GM23338 (cell line): ENCODE data around the gene KCNK1. TPM values are rescaled to one million over a fixed set of nuclear protein-coding genes. Genes with fewer than 3 reads are reported as not detected.

Experiments used
- ATAC-seq: fragments of 200-7000 bp; cut with Tn5 transposase; 3 replicates; pipeline ENCODE4 v1.9.1; 2020
- DNase-seq: peaks from one replicate; pipeline ENCODE4 v3.0.0-alpha.2; 2015; ENCODE audit warnings: low spot score
- H2AFZ ChIP-seq: fragments of 200-600 bp; sonication (generic); 2 replicates; pipeline ENCODE4 v1.8.0; 2016; ENCODE audit warnings: antibody characterized with exemption, mild to moderate bottlenecking, moderate library complexity
- H3F3A ChIP-seq: fragments of 200-600 bp; sonication (generic); replicated peaks from 2 replicates; pipeline ENCODE4 v1.8.0; 2017; ENCODE audit warnings: antibody characterized with exemption, mixed run types, low read depth
- H3K27ac ChIP-seq: fragments of 200-600 bp; sonication (generic); 2 replicates; pipeline ENCODE4 v1.6.1; 2016; ENCODE audit warnings: low read depth
- H3K27me3 ChIP-seq: fragments of 200-600 bp; sonication (generic); 2 replicates; pipeline ENCODE4 v1.8.0; 2016; ENCODE audit warnings: mild to moderate bottlenecking, mixed run types, moderate library complexity; ENCODE audit not compliant: insufficient read depth
- H3K36me3 ChIP-seq: fragments of 200-600 bp; sonication (generic); 2 replicates; pipeline ENCODE4 v1.8.0; 2016; ENCODE audit warnings: mild to moderate bottlenecking; ENCODE audit not compliant: insufficient read depth
- H3K4me1 ChIP-seq: fragments of 200-600 bp; sonication (generic); 2 replicates; pipeline ENCODE4 v1.8.0; 2016; ENCODE audit warnings: mild to moderate bottlenecking, moderate library complexity; ENCODE audit not compliant: insufficient read depth
- H3K4me2 ChIP-seq: fragments of 200-600 bp; sonication (generic); 2 replicates; pipeline ENCODE4 v1.7.1; 2017; ENCODE audit warnings: mixed run types
- H3K4me3 ChIP-seq: fragments of 200-600 bp; sonication (generic); 2 replicates; pipeline ENCODE4 v1.6.1; 2016; ENCODE audit warnings: mixed run types
- H3K79me2 ChIP-seq: fragments of 200-600 bp; sonication (generic); replicated peaks from 2 replicates; pipeline ENCODE4 v1.8.0; 2017; ENCODE audit warnings: mild to moderate bottlenecking; ENCODE audit not compliant: insufficient read depth
- H3K9me2 ChIP-seq: fragments of 200-600 bp; sonication (generic); 2 replicates; pipeline ENCODE4 v1.8.0; 2017; ENCODE audit not compliant: insufficient read depth
- H4K20me1 ChIP-seq: fragments of 200-600 bp; sonication (generic); replicated peaks from 2 replicates; pipeline ENCODE4 v1.8.0; 2017; ENCODE audit warnings: mild to moderate bottlenecking; ENCODE audit not compliant: insufficient read depth
- H3K27ac Mint-ChIP-seq: 2 replicates; pipeline ENCODE4 v1.8.0; 2020; ENCODE audit warnings: inconsistent platforms, mild to moderate bottlenecking, moderate library complexity, mixed read lengths
- H3K27me3 Mint-ChIP-seq: 3 replicates; pipeline ENCODE4 v1.8.0; 2022; ENCODE audit warnings: low read depth, mild to moderate bottlenecking, moderate library complexity, mixed read lengths, inconsistent platforms; ENCODE audit not compliant: insufficient read depth, poor library complexity
- H3K36me3 Mint-ChIP-seq: 3 replicates; pipeline ENCODE4 v1.8.0; 2021; ENCODE audit warnings: low read depth, mild to moderate bottlenecking, inconsistent platforms, moderate library complexity, mixed read lengths
- H3K4me1 Mint-ChIP-seq: 3 replicates; pipeline ENCODE4 v1.8.0; 2020; ENCODE audit warnings: mild to moderate bottlenecking, inconsistent platforms, mixed read lengths
- H3K4me3 Mint-ChIP-seq: 3 replicates; pipeline ENCODE4 v1.8.0; 2021; ENCODE audit warnings: moderate library complexity, mild to moderate bottlenecking, inconsistent platforms, mixed read lengths
- H3K9me3 Mint-ChIP-seq: 3 replicates; pipeline ENCODE4 v1.8.0; 2020; ENCODE audit warnings: moderate library complexity, mild to moderate bottlenecking, inconsistent platforms, mixed read lengths
- CREB1 ChIP-seq: fragments of 250-450 bp; sonication (Bioruptor Pico); IDR thresholded peaks from 2 replicates; pipeline ENCODE4 v1.5.0; 2020; ENCODE audit warnings: low read depth, mild to moderate bottlenecking, moderate library complexity
- CTCF ChIP-seq, 2 experiments: fragments of 200-600 bp in 1 of 2; sonication (generic) in 1 of 2; conservative IDR thresholded peaks; 2 replicates each; pipeline versions ENCODE4 v1.5.1 to v1.6.1; 2016 to 2017; ENCODE audit warnings: antibody characterized with exemption in 2 of 2, low read depth in 2 of 2, mild to moderate bottlenecking in 2 of 2, moderate library complexity in 1 of 2
- EZH2 ChIP-seq: fragments of 200-600 bp; sonication (generic); IDR thresholded peaks from one replicate; pipeline ENCODE4 v1.8.0; 2017; ENCODE audit warnings: antibody characterized with exemption, mild to moderate bottlenecking, low read depth; ENCODE audit not compliant: unreplicated experiment
- EZH2phosphoT487 ChIP-seq: fragments of 200-600 bp; sonication (generic); IDR thresholded peaks from one replicate; pipeline ENCODE4 v1.8.1; 2018; ENCODE audit warnings: antibody characterized with exemption; ENCODE audit not compliant: unreplicated experiment
- JUNB ChIP-seq: IDR thresholded peaks from one replicate; pipeline ENCODE4 v1.6.1; 2016; ENCODE audit warnings: antibody characterized with exemption; ENCODE audit not compliant: unreplicated experiment
- NANOG ChIP-seq: IDR thresholded peaks from 2 replicates; pipeline ENCODE4 v1.6.1; 2016; ENCODE audit warnings: antibody characterized with exemption, borderline replicate concordance
- POLR2AphosphoS5 ChIP-seq: IDR thresholded peaks from 2 replicates; pipeline ENCODE4 v1.6.1; 2016; ENCODE audit warnings: antibody characterized with exemption, low read depth
- STAT1 ChIP-seq: IDR thresholded peaks from one replicate; pipeline ENCODE4 v1.6.1; 2016; ENCODE audit warnings: antibody characterized with exemption; ENCODE audit not compliant: unreplicated experiment
- ZNF114 ChIP-seq: fragments of 250-450 bp; sonication (Bioruptor Pico); IDR thresholded peaks from 2 replicates; pipeline ENCODE4 v1.5.0; 2020; ENCODE audit warnings: mild to moderate bottlenecking, moderate library complexity
- ZNF331 ChIP-seq: fragments of 250-450 bp; sonication (Bioruptor Pico); IDR thresholded peaks from 2 replicates; pipeline ENCODE4 v1.5.0; 2020; ENCODE audit warnings: low read depth, mild to moderate bottlenecking, moderate library complexity
- polyA plus RNA-seq: library from polyadenylated mRNA; unstranded; fragments of >200 nt; fragmentation: Nextera tagmentation; extraction: Ambion mirVana; gene quantifications from 2 replicates; pipeline ENCODE4 v1.2.1, GENCODE V29; 2016
- total RNA-seq: library from RNA; depleted of rRNA; stranded (reverse); fragments of >200 nt; shearing (Covaris generic); gene quantifications from 2 replicates; pipeline ENCODE4 v1.2.3, GENCODE V29; 2014
- TF ChIP-seq, protein P1 (sequence below): fragments of 250-450 bp; sonication (Bioruptor Pico); IDR thresholded peaks from 2 replicates; pipeline ENCODE4 v1.5.0; 2020; ENCODE audit warnings: mild to moderate bottlenecking, moderate library complexity
- TF ChIP-seq, protein P2 (sequence below): IDR thresholded peaks from 2 replicates; pipeline ENCODE4 v1.6.1; 2016; ENCODE audit warnings: antibody characterized with exemption
- TF ChIP-seq, protein P3 (sequence below): IDR thresholded peaks from one replicate; pipeline ENCODE4 v1.6.1; 2018; ENCODE audit warnings: antibody characterized with exemption; ENCODE audit not compliant: unreplicated experiment

The KCNK1 gene
- total and polyA plus RNA-seq, 2 experiments from 2014 or later: 10.1 to 12.7 TPM

- peaks cover 12% of the 10 kb centered on the region; the same call in 1 of the 2 replicates for H3K4me1 ChIP-seq
Observed at GRCh38 chr1:233675446-233675845, 61.5 kb downstream of the KCNK1 start.

More at GRCh38 chr1:233675446-233675845, 61.5 kb downstream of the KCNK1 start:
- Histone ChIP-seq H3K27me3 (no peaks in the 10 kb centered on the region), H2AFZ (no peak overlapping the region), H3K27ac (no peak overlapping the region), H3K4me2 (no peak overlapping the region), H4K20me1 (no peaks in the 10 kb centered on the region), H3K36me3 (peaks cover 13% of the 10 kb centered on the region; the same call in 1 of the 2 replicates), H3F3A (no peaks in the 10 kb centered on the region), H3K9me2 (no peaks in the 10 kb centered on the region), H3K4me3 (no peak overlapping the region), H3K79me2 (no peaks in the 10 kb centered on the region)
- H3K9me3 Mint-ChIP-seq: peaks cover 18% of the 10 kb centered on the region; the same call in 1 of the 3 replicates
- TF ChIP-seq EZH2 (no peak), NANOG (no peak), POLR2AphosphoS5 (no peak), CREB1 (CRISPR knock-in tag) (no peak), CTCF (conservative IDR thresholded peaks at IDR 0.05; ENCODE audit: low read depth in 2 of 2) (no peak), EZH2phosphoT487 (no peak), ZNF114 (no peak), ZNF331 (CRISPR knock-in tag) (no peak), STAT1 (no peak), JUNB (no peak)
- TF ChIP-seq, protein P1, sequence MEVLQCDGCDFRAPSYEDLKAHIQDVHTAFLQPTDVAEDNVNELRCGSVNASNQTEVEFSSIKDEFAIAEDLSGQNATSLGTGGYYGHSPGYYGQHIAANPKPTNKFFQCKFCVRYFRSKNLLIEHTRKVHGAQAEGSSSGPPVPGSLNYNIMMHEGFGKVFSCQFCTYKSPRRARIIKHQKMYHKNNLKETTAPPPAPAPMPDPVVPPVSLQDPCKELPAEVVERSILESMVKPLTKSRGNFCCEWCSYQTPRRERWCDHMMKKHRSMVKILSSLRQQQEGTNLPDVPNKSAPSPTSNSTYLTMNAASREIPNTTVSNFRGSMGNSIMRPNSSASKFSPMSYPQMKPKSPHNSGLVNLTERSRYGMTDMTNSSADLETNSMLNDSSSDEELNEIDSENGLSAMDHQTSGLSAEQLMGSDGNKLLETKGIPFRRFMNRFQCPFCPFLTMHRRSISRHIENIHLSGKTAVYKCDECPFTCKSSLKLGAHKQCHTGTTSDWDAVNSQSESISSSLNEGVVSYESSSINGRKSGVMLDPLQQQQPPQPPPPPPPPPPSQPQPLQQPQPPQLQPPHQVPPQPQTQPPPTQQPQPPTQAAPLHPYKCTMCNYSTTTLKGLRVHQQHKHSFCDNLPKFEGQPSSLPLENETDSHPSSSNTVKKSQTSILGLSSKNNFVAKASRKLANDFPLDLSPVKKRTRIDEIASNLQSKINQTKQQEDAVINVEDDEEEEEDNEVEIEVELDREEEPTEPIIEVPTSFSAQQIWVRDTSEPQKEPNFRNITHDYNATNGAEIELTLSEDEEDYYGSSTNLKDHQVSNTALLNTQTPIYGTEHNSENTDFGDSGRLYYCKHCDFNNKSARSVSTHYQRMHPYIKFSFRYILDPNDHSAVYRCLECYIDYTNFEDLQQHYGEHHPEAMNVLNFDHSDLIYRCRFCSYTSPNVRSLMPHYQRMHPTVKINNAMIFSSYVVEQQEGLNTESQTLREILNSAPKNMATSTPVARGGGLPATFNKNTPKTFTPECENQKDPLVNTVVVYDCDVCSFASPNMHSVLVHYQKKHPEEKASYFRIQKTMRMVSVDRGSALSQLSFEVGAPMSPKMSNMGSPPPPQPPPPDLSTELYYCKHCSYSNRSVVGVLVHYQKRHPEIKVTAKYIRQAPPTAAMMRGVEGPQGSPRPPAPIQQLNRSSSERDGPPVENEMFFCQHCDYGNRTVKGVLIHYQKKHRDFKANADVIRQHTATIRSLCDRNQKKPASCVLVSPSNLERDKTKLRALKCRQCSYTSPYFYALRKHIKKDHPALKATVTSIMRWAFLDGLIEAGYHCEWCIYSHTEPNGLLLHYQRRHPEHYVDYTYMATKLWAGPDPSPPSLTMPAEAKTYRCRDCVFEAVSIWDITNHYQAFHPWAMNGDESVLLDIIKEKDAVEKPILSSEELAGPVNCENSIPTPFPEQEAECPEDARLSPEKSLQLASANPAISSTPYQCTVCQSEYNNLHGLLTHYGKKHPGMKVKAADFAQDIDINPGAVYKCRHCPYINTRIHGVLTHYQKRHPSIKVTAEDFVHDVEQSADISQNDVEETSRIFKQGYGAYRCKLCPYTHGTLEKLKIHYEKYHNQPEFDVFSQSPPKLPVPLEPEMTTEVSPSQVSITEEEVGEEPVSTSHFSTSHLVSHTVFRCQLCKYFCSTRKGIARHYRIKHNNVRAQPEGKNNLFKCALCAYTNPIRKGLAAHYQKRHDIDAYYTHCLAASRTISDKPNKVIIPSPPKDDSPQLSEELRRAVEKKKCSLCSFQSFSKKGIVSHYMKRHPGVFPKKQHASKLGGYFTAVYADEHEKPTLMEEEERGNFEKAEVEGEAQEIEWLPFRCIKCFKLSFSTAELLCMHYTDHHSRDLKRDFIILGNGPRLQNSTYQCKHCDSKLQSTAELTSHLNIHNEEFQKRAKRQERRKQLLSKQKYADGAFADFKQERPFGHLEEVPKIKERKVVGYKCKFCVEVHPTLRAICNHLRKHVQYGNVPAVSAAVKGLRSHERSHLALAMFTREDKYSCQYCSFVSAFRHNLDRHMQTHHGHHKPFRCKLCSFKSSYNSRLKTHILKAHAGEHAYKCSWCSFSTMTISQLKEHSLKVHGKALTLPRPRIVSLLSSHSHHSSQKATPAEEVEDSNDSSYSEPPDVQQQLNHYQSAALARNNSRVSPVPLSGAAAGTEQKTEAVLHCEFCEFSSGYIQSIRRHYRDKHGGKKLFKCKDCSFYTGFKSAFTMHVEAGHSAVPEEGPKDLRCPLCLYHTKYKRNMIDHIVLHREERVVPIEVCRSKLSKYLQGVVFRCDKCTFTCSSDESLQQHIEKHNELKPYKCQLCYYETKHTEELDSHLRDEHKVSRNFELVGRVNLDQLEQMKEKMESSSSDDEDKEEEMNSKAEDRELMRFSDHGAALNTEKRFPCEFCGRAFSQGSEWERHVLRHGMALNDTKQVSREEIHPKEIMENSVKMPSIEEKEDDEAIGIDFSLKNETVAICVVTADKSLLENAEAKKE (CRISPR knock-in tag): no peak
- TF ChIP-seq, protein P2, sequence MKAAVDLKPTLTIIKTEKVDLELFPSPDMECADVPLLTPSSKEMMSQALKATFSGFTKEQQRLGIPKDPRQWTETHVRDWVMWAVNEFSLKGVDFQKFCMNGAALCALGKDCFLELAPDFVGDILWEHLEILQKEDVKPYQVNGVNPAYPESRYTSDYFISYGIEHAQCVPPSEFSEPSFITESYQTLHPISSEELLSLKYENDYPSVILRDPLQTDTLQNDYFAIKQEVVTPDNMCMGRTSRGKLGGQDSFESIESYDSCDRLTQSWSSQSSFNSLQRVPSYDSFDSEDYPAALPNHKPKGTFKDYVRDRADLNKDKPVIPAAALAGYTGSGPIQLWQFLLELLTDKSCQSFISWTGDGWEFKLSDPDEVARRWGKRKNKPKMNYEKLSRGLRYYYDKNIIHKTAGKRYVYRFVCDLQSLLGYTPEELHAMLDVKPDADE: no peak
- TF ChIP-seq, protein P3, sequence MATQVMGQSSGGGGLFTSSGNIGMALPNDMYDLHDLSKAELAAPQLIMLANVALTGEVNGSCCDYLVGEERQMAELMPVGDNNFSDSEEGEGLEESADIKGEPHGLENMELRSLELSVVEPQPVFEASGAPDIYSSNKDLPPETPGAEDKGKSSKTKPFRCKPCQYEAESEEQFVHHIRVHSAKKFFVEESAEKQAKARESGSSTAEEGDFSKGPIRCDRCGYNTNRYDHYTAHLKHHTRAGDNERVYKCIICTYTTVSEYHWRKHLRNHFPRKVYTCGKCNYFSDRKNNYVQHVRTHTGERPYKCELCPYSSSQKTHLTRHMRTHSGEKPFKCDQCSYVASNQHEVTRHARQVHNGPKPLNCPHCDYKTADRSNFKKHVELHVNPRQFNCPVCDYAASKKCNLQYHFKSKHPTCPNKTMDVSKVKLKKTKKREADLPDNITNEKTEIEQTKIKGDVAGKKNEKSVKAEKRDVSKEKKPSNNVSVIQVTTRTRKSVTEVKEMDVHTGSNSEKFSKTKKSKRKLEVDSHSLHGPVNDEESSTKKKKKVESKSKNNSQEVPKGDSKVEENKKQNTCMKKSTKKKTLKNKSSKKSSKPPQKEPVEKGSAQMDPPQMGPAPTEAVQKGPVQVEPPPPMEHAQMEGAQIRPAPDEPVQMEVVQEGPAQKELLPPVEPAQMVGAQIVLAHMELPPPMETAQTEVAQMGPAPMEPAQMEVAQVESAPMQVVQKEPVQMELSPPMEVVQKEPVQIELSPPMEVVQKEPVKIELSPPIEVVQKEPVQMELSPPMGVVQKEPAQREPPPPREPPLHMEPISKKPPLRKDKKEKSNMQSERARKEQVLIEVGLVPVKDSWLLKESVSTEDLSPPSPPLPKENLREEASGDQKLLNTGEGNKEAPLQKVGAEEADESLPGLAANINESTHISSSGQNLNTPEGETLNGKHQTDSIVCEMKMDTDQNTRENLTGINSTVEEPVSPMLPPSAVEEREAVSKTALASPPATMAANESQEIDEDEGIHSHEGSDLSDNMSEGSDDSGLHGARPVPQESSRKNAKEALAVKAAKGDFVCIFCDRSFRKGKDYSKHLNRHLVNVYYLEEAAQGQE: no peak
- ATAC-seq (no peak), DNase-seq (no peak)
- H3K27me3 Mint-ChIP-seq: no peaks in the 10 kb centered on the region
- H3K36me3 Mint-ChIP-seq: peaks cover 61% of the 10 kb centered on the region
- no peak overlapping the region for H3K4me3 Mint-ChIP-seq
- peaks cover 15% of the 10 kb centered on the region for H3K4me1 Mint-ChIP-seq
- H3K27ac Mint-ChIP-seq: no peak overlapping the region
